GM19025 (cell line): Measurements from ENCODE around the gene PIAS1.
"Not testable (repeated sequence)": the region's sequence is repeated elsewhere in the genome, so short reads cannot be mapped to it uniquely, and the experiment has no call there.

ENCODE experiments used
- ATAC-seq: cut with Tn5 transposase; IDR thresholded peaks from one replicate; pipeline ENCODE4 v1.9.1; 2021; ENCODE audit warnings: mild to moderate bottlenecking, low read depth, moderate library complexity; ENCODE audit not compliant: unreplicated experiment

PIAS1 gene

GRCh38 chr15:68034081-68034480 is 20.0 kb upstream of the PIAS1 start:
- no peak for ATAC-seq

GRCh38 chr15:68034719-68035293 is 19.3 kb upstream of the PIAS1 start:
- ATAC-seq = no peak

- no peak for ATAC-seq
Measured at GRCh38 chr15:68038246-68038645, 15.9 kb upstream of the PIAS1 start.

GRCh38 chr15:68040144-68040543 is 14.0 kb upstream of the PIAS1 start:
- ATAC-seq = no peak

- no peak for ATAC-seq
Measured at GRCh38 chr15:68042156-68042854, 11.8 kb upstream of the PIAS1 start.

- ATAC-seq = no peak
Measured at GRCh38 chr15:68042855-68043222, 11.3 kb upstream of the PIAS1 start.

- no peak for ATAC-seq
Measured at GRCh38 chr15:68045289-68046265, 8.5 kb upstream of the PIAS1 start.

GRCh38 chr15:68047826-68048225 is 6.3 kb upstream of the PIAS1 start:
- no peak for ATAC-seq

- ATAC-seq = no peak
Measured at GRCh38 chr15:68051109-68051508, 3.0 kb upstream of the PIAS1 start.

- ATAC-seq = no peak
Measured at GRCh38 chr15:68051907-68052306, 2.2 kb upstream of the PIAS1 start.

- ATAC-seq = no peak
Measured at GRCh38 chr15:68052431-68052830, 1.7 kb upstream of the PIAS1 start.

GRCh38 chr15:68053001-68053400 is 1.1 kb upstream of the PIAS1 start:
- ATAC-seq = no peak

- peak; percentile 16 for ATAC-seq
Measured at GRCh38 chr15:68054628-68055223, 611 bp downstream of the PIAS1 start.

- no peak for ATAC-seq
Measured at GRCh38 chr15:68055224-68055705, 1.1 kb downstream of the PIAS1 start.

- ATAC-seq = no peak
Measured at GRCh38 chr15:68056097-68056865, 2.2 kb downstream of the PIAS1 start.

- no peak for ATAC-seq
Measured at GRCh38 chr15:68057034-68057433, 2.9 kb downstream of the PIAS1 start.

- no peak for ATAC-seq
Measured at GRCh38 chr15:68057758-68058157, 3.6 kb downstream of the PIAS1 start.

GRCh38 chr15:68058970-68059369 is 4.9 kb downstream of the PIAS1 start:
- not testable (repeated sequence) for ATAC-seq

- ATAC-seq = no peak
Measured at GRCh38 chr15:68059630-68060029, 5.5 kb downstream of the PIAS1 start.

GRCh38 chr15:68061171-68061570 is 7.1 kb downstream of the PIAS1 start:
- no peak for ATAC-seq
